Prostate gland (tissue), 2 donors: ENCODE results near the gene ATP6V1F. TPM values are rescaled to one million over a fixed set of nuclear protein-coding genes. Genes with fewer than 3 reads are reported as not detected.

Experiments used
- DNase-seq: peaks from one replicate; pipeline ENCODE4 v3.0.0-alpha.2; 2019; ENCODE audit warnings: low spot score
- H3K27ac ChIP-seq, 2 donors: fragments of 200-600 bp; sonication (generic); 2 replicates each; pipeline ENCODE4 v1.5.1; 2017 to 2019
- H3K27me3 ChIP-seq: fragments of 200-600 bp; sonication (generic); replicated peaks from 2 replicates; pipeline ENCODE4 v1.5.1; 2019; ENCODE audit not compliant: insufficient read depth
- H3K36me3 ChIP-seq, 2 donors: fragments of 200-600 bp; sonication (generic); 1 replicate in 1 of 2; 2 replicates in 1 of 2; pipeline versions ENCODE4 v1.5.1 to v1.8.1; 2017 to 2019
- H3K4me1 ChIP-seq: fragments of 200-600 bp; sonication (generic); replicated peaks from 2 replicates; pipeline ENCODE4 v1.5.1; 2019
- H3K4me3 ChIP-seq, 2 donors: fragments of 200-600 bp; sonication (generic); 2 replicates each; pipeline ENCODE4 v1.5.1; 2017 to 2019
- H3K9me3 ChIP-seq: fragments of 200-600 bp; sonication (generic); 2 replicates; pipeline ENCODE4 v1.5.1; 2017
- POLR2A ChIP-seq: fragments of 450-650 bp; IDR thresholded peaks from one replicate; pipeline ENCODE4 v1.6.1; 2016; ENCODE audit warnings: antibody characterized with exemption, mild to moderate bottlenecking
- POLR2AphosphoS5 ChIP-seq: sonication (generic); formaldehyde crosslinking; IDR thresholded peaks from one replicate; pipeline ENCODE4 v1.6.1; 2017; ENCODE audit warnings: antibody characterized with exemption
- WGBS: methylation state at CpG from one replicate; pipeline ENCODE4 v1.1.5; 2018; 5-methylcytosine and 5-hydroxymethylcytosine counted together
- intact Hi-C: fragments of 100-400 bp; cut with DNase I; formaldehyde crosslinking; loops from one replicate; pipeline ENCODE4 v1.14.2; 2022
- total RNA-seq, 2 donors: library from RNA; depleted of rRNA; stranded (reverse); fragments of >200 nt; gene quantifications; one replicate each; pipeline ENCODE4 v1.1.0, GENCODE V29; 2016
- TF ChIP-seq, protein P1 (sequence below), 4 experiments: fragments of 200-600 bp in 2 of 4; fragments of 450-650 bp in 2 of 4; sonication (generic) in 2 of 4; IDR thresholded peaks; 1 replicate in 3 of 4; 2 replicates in 1 of 4; pipeline ENCODE4 v1.5.1; 2016 to 2019; ENCODE audit warnings: antibody characterized with exemption in 4 of 4, mild to moderate bottlenecking in 2 of 4, moderate library complexity in 2 of 4

The ATP6V1F gene
- total RNA-seq: 100 to 1,000 TPM; 116 to 118 TPM

DNA sequence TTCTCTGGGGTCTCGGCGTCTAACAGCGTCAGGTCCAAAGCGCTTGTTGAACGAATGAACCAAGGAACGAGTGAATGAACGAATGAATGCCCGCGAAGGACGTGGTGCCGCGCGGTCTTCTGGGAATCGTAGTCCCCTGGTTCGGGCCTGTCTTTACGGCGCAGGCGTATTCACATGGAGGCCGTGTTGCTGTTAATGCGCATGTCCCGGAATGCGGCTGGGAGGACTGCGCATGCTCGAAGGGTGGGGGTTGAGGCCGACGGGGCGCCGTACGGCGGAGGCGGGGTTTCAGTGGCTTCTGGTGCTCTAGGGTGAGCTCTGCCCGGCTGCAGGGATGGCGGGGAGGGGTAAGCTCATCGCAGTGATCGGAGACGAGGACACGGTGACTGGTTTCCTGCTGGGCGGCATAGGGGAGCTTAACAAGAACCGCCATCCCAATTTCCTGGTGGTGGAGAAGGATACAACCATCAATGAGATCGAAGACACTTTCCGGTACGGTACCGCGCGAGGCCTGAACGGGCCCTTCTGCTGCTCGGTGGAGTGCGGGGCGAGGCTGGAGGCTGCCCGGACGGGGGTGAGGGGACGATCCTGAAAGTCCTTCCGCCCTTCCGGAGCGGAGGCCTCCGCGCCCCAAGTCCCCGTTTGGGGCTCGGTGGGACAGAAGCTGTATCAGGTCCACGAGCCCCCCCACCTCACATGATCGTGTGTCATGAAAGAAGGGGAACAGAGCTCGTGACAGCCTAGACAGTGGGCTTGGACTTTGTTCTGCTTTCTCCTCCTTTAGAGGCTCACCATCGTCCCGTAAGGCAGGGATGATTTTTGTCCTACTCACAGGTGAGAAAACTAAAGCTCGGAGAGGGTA is at the start of gene ATP6V1F:
TSS of gene ATP6V1F (plus strand) at position 286 of the 862 bp plus-strand sequence. CDS start at position 335, 49 bp downstream.
- Histone ChIP-seq H3K9me3 (no peaks in the 10 kb centered on the region), H3K36me3 (no peaks in the 10 kb centered on the region), H3K4me1 (peaks cover 7% of the 10 kb centered on the region), H3K27me3 (no peaks in the 10 kb centered on the region), H3K27ac (peak within 1 kb of the TSS; percentile 60 to 74), H3K4me3 (peak within 1 kb of the TSS; percentile 55 to 76)
- intact Hi-C loops: no loop called here
- peak; percentile 96 for DNase-seq
- TF ChIP-seq POLR2A: peak; percentile 87
- peak; percentile 99 for TF ChIP-seq POLR2AphosphoS5
- TF ChIP-seq, protein P1, sequence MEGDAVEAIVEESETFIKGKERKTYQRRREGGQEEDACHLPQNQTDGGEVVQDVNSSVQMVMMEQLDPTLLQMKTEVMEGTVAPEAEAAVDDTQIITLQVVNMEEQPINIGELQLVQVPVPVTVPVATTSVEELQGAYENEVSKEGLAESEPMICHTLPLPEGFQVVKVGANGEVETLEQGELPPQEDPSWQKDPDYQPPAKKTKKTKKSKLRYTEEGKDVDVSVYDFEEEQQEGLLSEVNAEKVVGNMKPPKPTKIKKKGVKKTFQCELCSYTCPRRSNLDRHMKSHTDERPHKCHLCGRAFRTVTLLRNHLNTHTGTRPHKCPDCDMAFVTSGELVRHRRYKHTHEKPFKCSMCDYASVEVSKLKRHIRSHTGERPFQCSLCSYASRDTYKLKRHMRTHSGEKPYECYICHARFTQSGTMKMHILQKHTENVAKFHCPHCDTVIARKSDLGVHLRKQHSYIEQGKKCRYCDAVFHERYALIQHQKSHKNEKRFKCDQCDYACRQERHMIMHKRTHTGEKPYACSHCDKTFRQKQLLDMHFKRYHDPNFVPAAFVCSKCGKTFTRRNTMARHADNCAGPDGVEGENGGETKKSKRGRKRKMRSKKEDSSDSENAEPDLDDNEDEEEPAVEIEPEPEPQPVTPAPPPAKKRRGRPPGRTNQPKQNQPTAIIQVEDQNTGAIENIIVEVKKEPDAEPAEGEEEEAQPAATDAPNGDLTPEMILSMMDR (IDR thresholded peaks at IDR 0.05): peak in 2 of 4 experiments; percentile 30 to 32
- under 1% methylated on average over 65 of the region's 65 CpGs for WGBS

- H3K9me3 ChIP-seq: no peaks in the 10 kb centered on the region
- TF ChIP-seq POLR2AphosphoS5 (no peak), POLR2A (no peak)
- TF ChIP-seq, protein P1 (IDR thresholded peaks at IDR 0.05): no peak
- no peak for DNase-seq
- no peaks in the 10 kb centered on the region for H3K27me3 ChIP-seq
- no peak overlapping the region for H3K4me3 ChIP-seq
- H3K27ac ChIP-seq: no peak overlapping the region
- intact Hi-C loops: no loop called here
- no peaks in the 10 kb centered on the region for H3K36me3 ChIP-seq
- 85% methylated on average over 6 of the region's 6 CpGs for WGBS
- H3K4me1 ChIP-seq: no peaks in the 10 kb centered on the region
These were observed 48.2 kb upstream of the ATP6V1F start for GRCh38 chr7:128814499-128814898.

- intact Hi-C loops: no loop called here
- H3K4me1 ChIP-seq: no peaks in the 10 kb centered on the region
- H3K36me3 ChIP-seq: no peaks in the 10 kb centered on the region
- no peak for DNase-seq
- WGBS: 88% methylated on average over 7 of the region's 7 CpGs
- TF ChIP-seq, protein P1 (IDR thresholded peaks at IDR 0.05): no peak
- TF ChIP-seq POLR2AphosphoS5 (no peak), POLR2A (no peak)
- no peaks in the 10 kb centered on the region for H3K9me3 ChIP-seq
- no peak overlapping the region for H3K27ac ChIP-seq
- H3K4me3 ChIP-seq: no peak overlapping the region
- H3K27me3 ChIP-seq: no peaks in the 10 kb centered on the region
These were observed 47.2 kb upstream of the ATP6V1F start for GRCh38 chr7:128815289-128815942.

DNA sequence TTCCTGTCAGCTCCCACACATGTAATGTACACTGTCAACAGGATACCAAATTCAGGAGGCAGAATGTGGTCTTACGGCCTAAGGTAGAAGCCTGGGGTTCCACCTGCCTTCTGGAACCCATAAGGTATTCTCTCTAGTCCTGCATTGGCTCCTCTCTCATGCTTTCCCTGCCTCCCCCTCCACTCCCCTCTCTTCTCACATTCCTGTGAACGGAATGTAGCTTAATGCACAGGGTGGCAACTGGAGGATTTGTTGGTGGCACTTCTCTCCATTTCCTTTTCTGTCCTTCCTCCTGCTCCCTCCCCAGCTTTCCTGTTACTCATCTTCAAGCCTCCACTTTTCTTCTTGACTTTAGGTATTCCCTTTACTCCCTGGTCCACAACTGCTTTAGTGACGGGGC is 44.0 kb upstream of the ATP6V1F start:
- Histone ChIP-seq H3K4me3 (no peak overlapping the region), H3K27me3 (no peaks in the 10 kb centered on the region), H3K27ac (no peak overlapping the region), H3K4me1 (no peaks in the 10 kb centered on the region), H3K9me3 (no peaks in the 10 kb centered on the region), H3K36me3 (no peaks in the 10 kb centered on the region)
- intact Hi-C loops: no loop called here
- WGBS: 72% methylated on average over 3 of the region's 3 CpGs
- TF ChIP-seq, protein P1 (IDR thresholded peaks at IDR 0.05): no peak
- TF ChIP-seq POLR2AphosphoS5: no peak
- no peak for TF ChIP-seq POLR2A
- DNase-seq: no peak
